ENCODE measurements around the gene L3MBTL3.
"Not testable (repeated sequence)": the region's sequence is repeated elsewhere in the genome, so short reads cannot be mapped to it uniquely, and the experiment has no call there.

Gene L3MBTL3

DNA sequence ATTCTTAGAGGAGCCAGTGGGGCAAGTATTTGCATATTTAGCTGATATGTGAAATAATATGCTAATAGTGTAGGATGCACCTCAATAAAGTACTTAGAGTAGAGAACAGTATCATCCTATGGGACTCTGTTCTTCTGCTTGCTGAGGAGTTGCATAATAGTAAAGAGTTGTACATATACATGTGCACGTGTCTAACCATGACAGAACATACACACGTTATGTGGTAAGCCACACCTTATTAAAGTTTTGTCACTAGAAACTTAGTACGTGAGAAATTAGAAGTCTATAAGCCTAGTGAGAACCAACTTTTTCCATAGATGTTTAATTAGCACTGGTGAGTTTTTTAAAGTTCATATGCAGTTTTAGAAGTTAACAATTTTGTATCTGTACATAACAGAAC, 80.7 kb downstream of the L3MBTL3 start:
- TF ChIP-seq, protein P1, sequence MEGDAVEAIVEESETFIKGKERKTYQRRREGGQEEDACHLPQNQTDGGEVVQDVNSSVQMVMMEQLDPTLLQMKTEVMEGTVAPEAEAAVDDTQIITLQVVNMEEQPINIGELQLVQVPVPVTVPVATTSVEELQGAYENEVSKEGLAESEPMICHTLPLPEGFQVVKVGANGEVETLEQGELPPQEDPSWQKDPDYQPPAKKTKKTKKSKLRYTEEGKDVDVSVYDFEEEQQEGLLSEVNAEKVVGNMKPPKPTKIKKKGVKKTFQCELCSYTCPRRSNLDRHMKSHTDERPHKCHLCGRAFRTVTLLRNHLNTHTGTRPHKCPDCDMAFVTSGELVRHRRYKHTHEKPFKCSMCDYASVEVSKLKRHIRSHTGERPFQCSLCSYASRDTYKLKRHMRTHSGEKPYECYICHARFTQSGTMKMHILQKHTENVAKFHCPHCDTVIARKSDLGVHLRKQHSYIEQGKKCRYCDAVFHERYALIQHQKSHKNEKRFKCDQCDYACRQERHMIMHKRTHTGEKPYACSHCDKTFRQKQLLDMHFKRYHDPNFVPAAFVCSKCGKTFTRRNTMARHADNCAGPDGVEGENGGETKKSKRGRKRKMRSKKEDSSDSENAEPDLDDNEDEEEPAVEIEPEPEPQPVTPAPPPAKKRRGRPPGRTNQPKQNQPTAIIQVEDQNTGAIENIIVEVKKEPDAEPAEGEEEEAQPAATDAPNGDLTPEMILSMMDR (conservative IDR thresholded peaks at IDR 0.05; ENCODE audit: low read depth, low read length), result no peak
- DNase-seq (ENCODE audit: low read depth), result no peak
- H3K4me3 ChIP-seq (ENCODE audit: low read length), result no peak overlapping the region

DNA sequence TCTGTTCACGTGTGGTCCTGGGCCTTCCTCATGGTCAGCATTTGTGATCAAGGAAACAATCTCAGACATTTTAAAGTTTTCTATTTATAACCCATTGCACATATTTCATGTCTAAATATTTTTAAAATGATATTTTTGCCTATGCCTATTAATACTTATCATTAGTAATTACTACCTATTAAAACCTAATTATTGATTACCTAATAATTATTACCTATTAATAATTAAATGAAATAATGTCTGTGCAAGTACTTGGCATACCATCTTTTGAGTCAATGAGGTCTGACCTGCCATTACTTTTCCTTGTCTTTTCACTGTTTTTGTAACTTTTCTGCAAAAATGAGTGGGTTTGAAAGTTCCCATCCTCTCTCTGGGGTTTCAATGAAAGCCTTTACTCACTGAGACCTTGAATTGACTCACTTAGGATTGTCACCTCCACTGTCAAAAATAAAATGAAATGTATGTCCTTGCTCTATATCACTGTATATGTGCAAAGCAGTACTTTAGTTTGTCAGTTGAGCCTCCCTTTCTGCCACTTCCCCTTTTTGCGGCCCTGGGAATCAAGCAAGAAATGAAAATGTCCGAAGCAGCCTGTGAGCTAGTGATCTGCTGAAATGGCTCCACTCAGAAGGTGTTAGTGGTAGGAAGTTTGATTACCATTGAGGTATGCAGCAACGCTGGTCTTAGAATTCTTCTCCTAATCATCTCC, 87.8 kb downstream of the L3MBTL3 start:
- H3K4me3 ChIP-seq (ENCODE audit: low read length), result no peak overlapping the region
- DNase-seq (ENCODE audit: low read depth), result no peak
- TF ChIP-seq, protein P1 (conservative IDR thresholded peaks at IDR 0.05; ENCODE audit: low read depth, low read length), result no peak

DNA sequence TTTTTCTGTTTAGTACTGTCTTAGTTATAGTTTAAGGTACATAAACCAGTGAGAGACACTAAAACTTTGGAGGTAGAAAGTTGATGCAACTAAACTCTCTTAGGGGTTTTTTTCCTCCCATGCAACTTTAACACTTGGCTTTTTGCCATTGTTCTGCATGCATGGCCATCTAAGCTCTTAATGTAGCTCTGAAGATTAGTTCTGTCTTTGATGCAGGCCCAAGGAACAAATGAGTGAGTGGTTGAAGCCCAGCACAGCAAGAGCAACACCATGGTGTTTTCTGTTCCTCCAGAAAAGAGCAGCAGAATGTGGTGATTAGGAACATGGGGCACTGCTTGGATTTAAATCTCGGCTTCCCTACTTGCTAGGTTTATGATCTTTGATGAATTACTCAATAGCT, 89.3 kb downstream of the L3MBTL3 start:
- no peak overlapping the region for H3K4me3 ChIP-seq (ENCODE audit: low read length)
- TF ChIP-seq, protein P1 (conservative IDR thresholded peaks at IDR 0.05; ENCODE audit: low read depth, low read length), result no peak
- peak; percentile 22 for DNase-seq (ENCODE audit: low read depth)

DNA sequence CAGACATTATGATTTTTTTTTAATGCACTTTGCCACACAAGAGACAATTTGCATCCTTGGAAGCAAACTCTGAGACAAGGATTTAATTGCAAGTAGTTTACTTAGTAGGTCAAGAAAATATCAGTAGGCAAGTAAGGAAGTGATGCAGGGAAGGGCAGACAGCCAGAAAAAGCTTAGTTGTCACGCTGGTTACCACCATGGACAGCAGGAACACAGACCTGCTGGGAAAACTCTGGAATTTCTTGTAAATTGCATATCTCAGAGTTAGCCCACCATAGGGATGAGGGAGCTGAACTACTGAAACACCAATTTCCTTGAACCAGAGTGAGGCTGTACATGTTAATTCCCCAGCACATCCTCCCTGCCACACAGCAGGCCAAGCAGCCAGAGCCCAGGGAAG, 92.7 kb downstream of the L3MBTL3 start:
- no peak overlapping the region for H3K4me3 ChIP-seq (ENCODE audit: low read length)
- TF ChIP-seq, protein P1 (conservative IDR thresholded peaks at IDR 0.05; ENCODE audit: low read depth, low read length), result no peak
- DNase-seq (ENCODE audit: low read depth), result no peak

DNA sequence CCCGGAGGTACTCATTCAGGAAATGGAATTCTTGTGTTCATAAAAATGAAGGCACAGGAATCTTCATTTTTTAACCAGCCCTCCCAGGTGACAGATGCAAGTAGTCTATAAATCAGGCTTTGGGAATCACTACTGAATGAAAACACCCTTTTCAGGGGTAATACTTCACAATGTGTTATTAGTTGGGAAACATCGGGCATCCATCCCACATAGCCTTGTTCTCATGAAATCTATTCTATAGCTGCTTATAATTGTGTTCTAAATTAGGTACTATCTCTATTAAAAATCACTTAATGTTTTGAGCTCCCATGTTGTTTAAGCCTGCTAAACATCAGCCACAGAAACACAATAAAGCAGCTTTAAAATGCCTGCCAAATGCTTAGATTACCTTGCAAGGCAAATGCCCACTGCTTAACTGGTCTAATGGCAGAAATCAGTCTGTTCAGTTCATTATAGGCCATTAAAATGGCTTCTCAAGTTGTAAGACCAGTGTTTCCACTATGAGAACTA, 94.9 kb downstream of the L3MBTL3 start:
- H3K4me3 ChIP-seq (ENCODE audit: low read length), result no peak overlapping the region
- no peak for DNase-seq (ENCODE audit: low read depth)
- TF ChIP-seq, protein P1 (conservative IDR thresholded peaks at IDR 0.05; ENCODE audit: low read depth, low read length), result no peak

DNA sequence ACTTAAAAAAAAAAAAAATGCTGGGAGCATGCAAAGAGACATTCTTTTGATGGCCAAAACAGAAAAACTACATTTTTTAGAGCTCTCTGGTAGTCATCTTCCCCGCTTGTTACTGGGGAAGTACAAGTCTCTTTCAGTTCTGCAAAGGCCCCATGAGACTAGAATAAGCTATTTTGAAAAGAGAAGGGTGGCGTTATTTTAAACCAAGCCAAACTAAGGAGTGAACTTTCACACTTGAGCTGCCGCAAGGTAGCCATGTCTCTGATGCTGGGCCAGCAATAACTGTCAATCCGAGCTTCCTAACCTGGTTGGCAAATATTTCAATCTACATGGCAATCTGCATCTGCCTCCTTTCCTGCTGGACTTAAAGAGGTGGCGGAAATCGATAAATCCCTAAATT, 96.7 kb downstream of the L3MBTL3 start:
- no peak overlapping the region for H3K4me3 ChIP-seq (ENCODE audit: low read length)
- TF ChIP-seq, protein P1 (conservative IDR thresholded peaks at IDR 0.05; ENCODE audit: low read depth, low read length), result no peak
- DNase-seq (ENCODE audit: low read depth), result no peak

DNA sequence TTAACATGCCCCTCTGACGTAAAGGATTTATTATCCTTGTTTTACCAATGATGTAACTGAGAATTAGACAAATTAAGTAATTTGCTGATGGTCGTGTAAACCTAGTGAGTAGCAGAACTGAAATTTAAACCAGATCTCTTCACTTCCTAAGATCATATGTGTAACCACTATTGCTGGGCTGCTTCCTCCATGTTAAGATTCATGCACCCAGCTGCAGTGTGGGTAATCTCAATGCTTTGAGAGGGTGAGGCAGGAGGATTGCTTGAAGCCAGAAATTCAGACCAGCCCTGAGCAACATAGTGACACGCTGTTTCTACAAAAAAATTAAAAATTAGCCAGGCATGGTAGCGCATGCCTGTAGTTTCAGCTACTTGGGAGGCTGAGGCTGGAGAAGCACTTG, 97.9 kb downstream of the L3MBTL3 start:
- TF ChIP-seq, protein P1 (conservative IDR thresholded peaks at IDR 0.05; ENCODE audit: low read depth, low read length), result no peak
- H3K4me3 ChIP-seq (ENCODE audit: low read length), result no peak overlapping the region
- no peak for DNase-seq (ENCODE audit: low read depth)

DNA sequence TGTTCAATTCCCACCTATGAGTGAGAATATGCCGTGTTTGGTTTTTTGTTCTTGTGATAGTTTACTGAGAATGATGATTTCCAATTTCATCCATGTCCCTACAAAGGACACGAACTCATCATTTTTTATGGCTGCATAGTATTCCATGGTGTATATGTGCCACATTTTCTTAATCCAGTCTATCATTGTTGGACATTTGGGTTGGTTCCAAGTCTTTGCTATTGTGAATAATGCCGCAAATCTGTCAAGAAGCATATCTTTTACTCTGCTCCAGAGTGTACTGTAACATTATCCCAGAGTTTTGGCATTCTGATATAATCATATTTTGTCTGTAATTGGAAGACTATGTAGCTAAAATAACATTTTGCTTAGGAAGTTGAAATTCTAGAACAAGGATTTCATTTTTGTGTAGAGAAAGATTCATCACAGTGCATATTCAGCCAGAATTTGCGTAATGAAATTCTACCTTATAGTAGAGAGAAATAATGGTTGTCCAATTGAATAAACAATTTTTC, 98.9 kb downstream of the L3MBTL3 start:
- not testable (repeated sequence) for H3K4me3 ChIP-seq (ENCODE audit: low read length); DNase-seq (ENCODE audit: low read depth)
